DMS 273 (cell line): Measurements from ENCODE around the gene MOGAT2.
"Not testable (repeated sequence)": the region's sequence is repeated elsewhere in the genome, so short reads cannot be mapped to it uniquely, and the experiment has no call there.

Source experiments
- DNase-seq: peaks from one replicate; lab custom pipeline; 2025; ENCODE audit not compliant: unreplicated experiment; lab: John Stamatoyannopoulos, UW

Gene MOGAT2

DNA sequence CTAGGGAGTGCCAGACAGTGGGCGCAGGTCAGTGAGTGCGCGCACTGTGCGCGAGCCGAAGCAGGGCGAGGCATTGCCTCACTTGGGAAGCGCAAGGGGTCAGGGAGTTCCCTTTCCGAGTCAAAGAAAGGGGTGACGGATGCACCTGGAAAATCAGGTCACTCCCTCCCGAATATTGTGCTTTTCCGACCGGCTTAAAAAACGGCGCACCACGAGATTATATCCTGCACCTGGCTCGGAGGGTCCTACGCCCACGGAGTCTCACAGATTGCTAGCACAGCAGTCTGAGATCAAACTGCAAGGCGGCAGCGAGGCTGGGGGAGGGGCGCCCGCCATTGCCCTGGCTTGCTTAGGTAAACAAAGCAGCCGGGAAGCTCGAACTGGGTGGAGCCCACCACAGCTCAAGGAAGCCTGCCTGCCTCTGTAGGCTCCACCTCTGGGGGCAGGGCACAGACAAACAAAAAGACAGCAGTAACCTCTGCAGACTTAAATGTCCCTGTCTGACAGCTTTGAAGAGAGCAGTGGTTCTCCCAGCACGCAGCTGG lies 31.2 kb downstream of the MOGAT2 start:
- DNase-seq: not testable (repeated sequence)

DNA sequence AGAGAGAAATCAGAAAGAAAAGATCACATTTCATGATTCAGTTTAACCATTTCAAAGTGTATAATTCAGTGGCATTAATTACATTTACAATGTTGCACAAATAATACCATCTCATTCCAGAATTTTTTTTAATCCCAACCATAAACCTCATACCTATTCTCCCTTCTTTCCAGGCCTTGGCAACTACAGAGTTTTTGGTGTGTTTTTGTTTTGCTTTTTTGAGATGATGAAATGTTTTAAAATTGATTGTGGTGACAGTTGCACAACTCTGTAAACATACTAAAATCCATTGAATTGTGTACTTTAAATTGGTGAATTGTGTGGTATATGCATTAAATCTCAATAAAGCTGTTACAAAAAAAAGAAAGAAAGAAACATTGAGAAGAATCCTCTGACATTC lies 37.3 kb downstream of the MOGAT2 start:
- not testable (repeated sequence) for DNase-seq

DNA sequence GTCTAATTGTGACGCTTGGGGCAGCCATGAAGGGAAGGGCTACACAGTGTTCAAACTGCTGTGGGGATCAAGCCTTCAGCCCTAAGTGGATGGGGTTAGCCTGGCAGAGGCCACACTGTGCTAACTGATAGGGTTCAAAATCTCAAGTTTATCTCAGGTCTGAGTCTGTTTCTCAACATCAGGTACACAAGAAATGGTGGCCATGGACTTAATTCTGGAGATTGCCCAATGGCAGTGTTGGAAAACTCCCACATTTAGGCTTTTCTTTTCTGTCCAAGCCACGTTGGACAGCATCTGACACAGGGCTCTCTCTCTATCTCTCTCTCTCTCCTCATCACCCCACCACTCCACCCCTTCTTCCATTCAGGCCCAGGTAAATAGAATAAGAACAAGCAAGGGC lies 40.0 kb downstream of the MOGAT2 start:
- DNase-seq: no peak

DNA sequence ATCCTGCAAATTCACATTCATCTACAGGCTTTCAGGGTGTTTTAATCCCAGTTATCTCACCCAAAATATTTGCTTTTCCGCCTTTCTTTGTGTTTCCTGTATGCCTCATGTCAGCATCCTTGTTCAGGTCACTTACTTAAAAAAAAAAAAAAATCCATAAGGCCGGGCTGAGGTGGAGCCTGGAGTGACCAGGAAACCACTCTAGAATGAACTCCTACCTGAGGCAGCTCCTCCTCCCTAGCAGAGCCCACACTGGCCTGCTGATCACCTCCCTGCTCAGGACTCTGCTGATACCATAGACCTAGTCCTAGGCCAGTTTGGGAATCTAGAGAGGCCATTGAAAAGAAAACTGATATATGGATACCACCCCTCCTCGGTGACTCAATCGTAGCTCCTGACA lies 42.2 kb downstream of the MOGAT2 start:
- no peak for DNase-seq

DNA sequence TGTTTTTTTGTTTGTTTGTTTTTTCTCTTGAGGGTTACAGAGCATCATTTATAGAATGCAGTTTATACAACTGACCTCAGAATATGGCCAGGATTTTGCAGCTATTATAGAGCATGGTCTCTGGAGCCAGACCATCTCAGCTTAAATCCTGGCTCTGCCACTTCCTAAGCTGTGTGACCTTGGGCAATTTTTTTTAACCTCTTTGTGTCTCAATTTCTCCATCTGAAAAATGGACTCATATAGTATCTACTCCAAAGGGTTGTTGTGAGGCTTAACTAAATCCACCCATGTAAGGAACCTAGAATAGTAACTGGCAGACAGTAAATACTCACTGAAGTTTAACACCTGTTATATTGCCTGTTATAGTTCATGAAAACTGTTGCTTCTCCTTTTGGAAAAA lies 42.6 kb downstream of the MOGAT2 start:
- DNase-seq: no peak

DNA sequence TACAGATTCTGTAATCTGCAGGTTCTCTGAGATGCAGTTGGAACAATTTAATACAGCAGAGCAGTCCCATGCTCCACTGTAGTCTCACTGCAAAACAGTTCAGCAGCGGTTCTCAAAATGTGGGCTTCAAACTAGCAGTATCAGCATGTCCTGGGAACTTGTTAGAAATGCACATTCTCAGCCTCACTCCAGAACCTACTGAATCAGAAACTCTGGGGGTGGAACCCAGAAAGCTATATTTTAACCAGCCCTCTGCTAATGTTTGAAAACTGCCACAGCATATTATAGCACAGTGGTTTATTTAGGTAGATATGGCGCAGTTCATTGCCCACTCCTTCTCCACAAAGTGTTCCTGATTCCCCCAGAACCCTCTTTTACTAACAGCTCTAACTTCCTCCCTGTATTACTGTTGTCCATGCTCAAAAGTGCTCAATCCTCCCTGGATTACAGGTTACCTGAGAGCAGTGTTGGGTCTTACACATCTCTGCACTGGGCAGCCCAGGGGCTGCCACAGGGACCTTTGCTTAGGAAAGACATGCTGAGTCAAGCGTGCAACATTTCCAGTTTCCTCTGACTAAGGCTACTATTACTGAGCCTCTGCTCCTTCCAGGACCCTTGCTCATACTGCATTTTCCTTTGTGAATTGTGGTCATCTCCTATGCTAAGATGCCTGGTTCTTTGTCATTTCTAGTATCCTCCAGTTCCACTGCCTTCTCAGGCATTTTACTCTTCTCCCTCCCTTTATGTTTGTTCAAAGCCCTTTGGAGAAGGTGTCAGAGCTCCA lies 43.3 kb downstream of the MOGAT2 start:
- no peak for DNase-seq

DNA sequence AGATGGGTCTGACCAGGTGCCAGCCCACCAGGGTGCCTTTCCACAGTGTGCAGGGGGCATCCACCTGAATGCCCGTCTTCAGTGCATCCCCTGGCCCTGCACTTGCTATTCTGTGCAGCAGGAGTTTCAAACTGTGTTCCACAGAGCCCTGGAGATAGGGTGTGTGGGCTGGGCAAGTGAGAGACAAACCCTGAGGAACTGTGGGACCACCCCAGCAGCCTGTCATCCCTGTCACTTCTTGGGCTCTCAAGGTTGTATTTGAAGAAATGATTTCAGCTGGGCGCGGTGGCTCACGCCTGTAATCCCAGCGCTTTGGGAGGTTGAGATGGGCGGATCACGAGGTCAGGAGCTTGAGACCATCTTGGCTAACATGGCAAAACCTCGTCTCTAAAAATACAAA lies 44.5 kb downstream of the MOGAT2 start:
- DNase-seq: no peak

DNA sequence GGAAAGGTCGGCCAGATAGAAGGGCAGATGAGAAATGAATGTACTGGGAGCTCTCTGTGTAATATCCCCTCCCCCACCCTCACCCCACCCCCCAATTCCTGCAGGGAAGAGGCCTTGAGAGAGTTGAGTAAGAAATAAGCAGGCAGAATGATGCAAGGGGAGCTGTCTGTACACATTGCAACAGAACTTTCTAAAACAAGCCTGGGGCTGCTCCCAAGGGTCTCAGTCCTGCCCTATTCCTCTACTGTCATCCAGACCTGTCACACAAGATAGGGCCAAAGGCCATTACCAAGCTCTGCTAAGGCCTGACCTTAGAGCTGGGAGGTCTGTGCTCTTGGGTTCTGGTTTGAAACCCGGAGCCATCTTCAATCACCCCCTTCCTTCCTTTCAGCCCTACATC lies 45.2 kb downstream of the MOGAT2 start:
- DNase-seq: no peak

DNA sequence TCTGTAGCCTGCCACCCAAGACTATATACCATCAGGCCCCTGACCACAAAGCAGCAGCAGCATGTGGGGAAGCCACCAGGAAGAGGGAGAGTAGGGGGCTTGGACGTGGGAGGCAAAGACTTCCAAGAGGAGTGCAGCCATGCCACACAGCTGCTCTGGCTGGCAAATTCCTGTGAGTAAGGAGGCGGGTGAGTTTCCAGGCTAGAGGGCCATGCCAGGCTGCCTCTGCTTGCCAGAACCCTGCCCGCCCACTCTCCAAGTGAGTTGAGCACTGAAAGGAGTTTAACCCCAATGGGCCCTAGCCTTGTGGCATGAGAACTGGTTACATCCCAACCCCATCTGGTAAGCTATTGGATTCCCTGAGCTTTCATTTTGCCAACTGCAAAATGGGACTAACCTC lies 46.2 kb downstream of the MOGAT2 start:
- no peak for DNase-seq

DNA sequence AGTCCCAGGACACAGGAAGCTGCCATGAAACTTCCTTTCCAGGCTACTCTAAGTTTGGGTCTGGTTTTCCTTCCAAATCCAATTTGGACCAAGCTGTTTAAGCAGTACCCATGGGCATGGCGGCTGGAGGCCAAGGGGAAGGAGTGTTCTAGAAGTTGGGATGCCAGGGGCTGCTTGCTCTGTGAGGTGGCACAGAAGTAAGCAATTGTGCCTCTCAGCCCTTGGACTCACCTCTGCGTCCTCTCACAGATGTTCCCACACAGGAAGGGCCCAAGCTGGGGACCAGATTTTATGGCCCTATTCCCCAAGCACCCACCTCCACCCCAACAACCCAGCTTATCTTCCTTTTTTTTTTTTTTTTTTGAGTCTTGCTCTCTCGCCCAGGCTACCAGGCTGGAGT lies 47.5 kb downstream of the MOGAT2 start:
- DNase-seq: no peak

DNA sequence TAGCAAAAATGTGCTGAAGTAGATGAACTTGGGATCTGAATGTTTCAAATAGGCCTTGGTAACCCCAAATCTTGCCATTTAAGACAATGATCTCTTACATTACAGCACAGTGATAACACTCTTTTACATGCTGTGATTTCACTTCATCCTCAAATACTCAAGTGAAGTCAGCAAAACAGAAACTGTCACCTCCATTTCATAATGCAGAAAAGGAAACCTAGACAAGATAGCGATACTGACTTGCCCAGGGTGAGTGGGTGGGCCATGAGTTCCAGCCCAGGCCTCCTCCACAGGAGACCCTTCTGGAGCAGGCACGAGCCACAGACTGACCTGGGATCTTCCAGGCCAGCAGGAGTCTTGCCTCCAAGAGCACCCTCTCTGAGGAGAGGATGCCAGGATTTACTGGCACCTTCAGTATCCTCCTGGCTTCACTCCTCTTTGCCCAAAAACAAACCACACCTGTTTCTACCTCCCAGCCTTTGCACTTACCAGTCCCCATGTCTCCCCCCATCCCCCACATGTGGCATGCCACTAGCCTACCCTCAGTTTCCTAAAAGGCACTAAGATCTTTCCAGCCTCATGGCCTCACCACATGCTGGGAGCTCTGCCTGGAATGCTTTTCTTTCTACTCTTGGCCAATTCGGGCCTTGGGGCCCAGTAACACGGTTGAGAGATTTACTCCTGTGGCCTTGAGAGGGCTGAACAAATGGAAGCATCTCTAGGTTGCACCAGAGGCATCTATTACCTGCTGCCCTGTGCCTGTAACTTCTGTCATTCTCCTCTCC lies 49.0 kb downstream of the MOGAT2 start:
- no peak for DNase-seq

DNA sequence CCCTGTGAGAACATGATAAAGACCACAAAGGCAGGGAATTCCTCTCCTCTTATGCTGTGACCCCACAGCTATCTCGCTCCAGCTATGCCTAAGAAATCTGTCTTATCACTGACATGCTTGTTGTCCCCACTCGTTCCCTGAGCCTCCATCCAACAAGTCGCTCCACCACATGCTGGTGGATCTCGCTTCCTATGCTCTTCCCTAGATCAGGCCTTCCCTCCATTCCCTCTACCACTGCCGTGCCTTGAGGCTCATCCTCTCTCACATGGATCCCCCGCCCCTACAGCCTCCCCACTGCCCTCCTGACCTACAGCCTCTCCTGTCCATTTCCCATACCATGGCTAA lies 49.6 kb downstream of the MOGAT2 start:
- no peak for DNase-seq

DNA sequence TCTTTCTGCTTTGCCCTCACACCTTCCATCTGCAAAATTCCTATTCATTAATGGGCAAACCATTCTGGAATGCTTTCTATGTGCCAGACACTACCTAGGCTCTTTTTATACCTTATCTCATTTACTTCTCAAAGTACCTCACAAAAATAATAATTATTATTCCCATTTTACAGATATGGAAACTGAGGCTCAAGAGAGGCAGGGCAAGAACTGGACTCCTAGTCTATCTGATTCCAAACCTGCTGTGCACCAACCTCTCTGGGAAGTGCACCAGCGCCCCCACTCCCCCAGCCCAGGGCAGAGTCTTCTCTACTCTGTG lies 50.1 kb downstream of the MOGAT2 start:
- DNase-seq: no peak

DNA sequence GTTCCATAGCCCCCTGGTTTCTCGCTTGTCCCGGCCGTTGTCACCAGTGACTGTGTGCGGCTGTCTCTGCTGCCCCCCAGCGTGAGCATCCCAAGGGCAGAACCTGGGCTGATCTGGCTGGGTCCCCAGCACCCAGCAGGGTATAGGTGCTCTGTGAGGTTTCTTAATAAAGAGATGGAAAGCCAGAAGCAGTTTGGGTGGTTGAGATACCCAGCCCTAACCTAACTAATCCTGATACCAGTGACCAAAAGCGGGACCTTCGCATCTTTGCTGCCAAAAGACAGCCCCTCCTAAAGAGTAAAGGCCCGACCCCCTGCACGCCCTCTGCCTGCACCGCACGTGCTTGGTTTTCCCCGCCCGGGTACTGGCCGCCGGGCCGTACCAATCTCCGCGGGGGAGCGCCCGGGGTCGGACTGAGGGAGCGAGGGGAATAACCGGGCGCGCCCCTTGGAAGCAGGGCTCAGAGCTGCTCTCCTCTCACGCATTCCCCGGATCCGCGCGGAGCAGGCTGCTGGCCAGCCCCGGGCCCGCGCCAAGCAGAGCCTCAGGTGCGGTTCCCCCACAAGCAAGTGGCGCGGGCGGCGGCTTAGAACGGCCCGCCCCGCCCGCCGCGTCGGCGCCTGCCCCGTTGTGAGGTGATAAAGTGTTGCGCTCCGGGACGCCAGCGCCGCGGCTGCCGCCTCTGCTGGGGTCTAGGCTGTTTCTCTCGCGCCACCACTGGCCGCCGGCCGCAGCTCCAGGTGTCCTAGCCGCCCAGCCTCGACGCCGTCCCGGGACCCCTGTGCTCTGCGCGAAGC lies 50.7 kb downstream of the MOGAT2 start, which contains the start of gene DGAT2:
DGAT2 (plus strand) TSS at position 667 of the 797 bp plus-strand sequence. CDS start 214 bp downstream, outside the sequence.
- DNase-seq: peak; percentile 88

DNA sequence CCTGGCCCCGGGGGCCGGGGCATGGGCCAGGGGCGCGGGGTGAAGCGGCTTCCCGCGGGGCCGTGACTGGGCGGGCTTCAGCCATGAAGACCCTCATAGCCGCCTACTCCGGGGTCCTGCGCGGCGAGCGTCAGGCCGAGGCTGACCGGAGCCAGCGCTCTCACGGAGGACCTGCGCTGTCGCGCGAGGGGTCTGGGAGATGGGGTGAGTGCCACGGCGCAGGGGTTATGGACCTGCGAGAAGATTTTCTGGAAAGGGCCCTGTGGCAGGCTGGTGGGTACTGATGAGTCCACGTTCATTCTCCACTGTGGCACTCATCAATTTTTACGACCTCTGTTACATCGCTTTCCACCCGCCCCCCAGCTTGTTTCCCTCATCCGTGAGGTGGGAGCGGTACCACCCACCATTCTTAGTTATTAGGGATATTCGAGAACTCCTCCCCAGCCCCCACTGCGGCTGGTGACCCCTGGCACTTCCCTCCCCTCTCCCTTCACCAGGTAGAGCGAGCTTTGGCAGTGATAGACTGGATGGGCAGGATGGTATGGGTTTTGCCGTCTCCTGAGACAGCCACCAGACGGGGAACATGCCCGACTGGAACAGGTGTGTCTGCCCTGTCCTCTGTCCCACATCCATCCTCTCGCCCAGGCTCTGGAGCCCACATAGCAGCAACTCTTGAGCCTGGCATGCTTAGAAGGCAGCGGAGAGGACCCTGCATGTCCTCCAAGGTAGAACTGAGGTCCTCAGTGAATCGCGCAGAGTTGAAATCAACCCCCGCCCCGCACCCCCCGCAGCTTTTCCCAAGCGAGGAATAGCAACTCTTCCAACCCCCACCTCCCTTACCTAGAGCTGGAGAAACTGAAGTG lies 51.5 kb downstream of the MOGAT2 start:
- DNase-seq: peak; percentile 29

DNA sequence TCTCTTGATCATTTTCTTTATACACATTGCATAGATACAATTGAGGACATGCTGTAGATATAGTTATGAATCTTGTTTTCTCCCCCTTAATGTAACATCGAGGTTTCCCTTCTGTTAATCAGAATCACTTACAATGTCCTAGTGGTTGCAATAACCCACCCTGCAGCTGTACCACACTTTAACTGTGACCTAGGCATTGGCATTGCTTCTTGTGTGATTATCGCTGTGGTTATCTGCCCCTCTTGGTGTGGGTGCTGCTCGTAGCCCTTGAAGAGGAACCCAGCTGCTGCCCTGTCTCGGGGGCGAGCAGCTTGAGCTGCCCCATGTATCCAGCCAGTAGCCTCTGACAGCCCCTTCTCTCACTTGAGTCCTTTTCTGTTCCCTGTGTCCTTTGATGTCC lies 52.5 kb downstream of the MOGAT2 start:
- no peak for DNase-seq

DNA sequence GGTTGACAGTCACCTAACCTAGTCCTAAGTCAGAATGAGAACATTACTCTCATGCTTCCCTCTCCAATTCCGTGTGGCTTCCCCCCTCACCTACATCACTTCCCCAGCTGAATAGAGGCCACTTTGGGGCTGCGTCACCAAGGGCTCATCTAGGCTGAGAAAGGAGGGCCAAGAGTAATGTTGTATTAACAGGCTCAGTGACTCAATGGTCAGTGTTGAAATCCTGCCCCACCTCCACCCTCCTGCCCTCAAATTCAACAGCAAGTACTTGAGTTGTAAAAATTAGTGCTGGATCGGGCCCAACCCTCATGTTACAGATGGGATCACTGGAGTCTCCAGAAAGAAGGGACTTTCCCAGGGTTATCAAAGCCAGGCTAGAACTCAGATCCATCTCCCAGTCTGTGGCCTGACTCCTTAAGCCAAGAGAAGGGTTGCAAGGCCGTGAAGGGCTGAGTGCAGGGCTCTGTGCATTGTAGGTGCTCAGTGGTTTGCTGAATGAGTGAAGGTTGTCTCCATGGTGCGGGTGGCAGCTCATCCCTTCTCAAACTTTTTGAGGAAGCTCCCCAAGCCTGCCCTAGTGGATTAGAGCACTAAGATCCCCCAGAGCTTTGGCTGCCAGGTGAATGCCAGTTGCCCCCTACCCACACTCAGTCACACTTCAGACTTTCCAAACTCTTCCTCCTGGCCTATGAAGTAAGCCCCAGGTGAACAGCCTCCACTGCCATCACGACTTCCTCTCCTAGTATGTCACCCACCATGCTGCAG lies 54.2 kb downstream of the MOGAT2 start:
- DNase-seq: no peak

DNA sequence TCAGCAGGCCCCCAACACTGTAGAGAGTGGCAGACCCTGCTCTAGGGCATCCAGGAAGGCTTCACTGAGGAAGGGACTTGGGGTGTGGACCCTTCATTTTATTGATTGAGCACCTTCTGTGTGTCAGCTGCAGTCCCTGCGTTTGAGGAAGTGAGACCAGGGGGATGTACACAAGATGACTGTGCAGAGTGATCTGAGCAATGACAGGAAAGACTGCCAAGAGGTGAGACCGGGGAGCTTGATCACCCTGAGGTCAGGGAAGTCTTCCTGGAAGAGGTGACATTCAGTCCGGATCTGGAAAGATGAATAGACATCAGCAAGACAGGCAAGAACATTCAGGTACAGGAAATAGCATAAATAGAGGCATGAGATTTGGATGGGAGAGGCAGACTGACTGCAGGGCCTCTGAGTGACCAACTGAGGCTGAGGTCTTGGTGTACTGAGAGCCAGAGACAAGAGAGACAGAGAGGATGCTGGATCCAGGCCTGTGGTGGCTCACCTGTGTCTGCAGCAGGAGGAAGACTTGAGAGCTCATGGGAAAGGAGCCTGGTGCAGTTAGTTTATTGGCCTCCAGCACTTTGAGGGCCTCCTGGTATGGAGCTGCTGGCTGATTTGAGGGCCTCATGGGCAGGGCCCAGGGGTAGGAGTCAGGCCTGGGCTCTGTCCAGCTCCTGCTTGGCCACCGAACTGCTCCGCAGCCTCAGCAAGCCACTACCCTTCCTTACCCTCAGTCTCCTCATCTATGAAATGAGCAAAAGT lies 56.1 kb downstream of the MOGAT2 start:
- DNase-seq: no peak

DNA sequence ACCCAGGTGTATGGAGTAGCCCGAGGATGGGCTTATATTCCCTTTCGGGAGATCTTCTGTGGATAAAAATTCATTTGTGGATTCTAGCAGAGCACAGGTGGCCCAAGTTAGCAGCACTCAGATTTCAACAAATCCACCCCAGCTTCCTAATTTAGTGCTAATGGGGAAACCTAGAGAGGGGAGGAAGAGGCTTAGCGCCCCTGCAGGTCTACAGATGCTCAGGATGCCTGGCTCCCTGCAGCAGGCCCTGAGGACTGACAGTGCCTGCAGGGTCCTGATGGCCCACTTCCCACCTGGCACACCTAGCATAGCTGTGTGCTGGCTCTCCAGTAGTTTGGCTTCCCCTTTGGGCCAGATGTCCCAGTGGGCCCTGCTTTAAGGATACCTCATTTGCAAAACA lies 57.4 kb downstream of the MOGAT2 start:
- DNase-seq: no peak
